GM19328 (cell line): Measurements from ENCODE around the gene CPA4.
"Not testable (repeated sequence)": the region's sequence is repeated elsewhere in the genome, so short reads cannot be mapped to it uniquely, and the experiment has no call there.

Experiments
- ATAC-seq: cut with Tn5 transposase; IDR thresholded peaks from one replicate; pipeline ENCODE4 v1.9.1; 2021; ENCODE audit warnings: mild to moderate bottlenecking, moderate library complexity; ENCODE audit not compliant: unreplicated experiment

Gene CPA4

GRCh38 chr7:130301501-130302020 is 8.6 kb downstream of the CPA4 start:
- no peak for ATAC-seq

- no peak for ATAC-seq
Measured at GRCh38 chr7:130302649-130303048, 9.7 kb downstream of the CPA4 start.

GRCh38 chr7:130303127-130303526 is 10.2 kb downstream of the CPA4 start:
- ATAC-seq = no peak

- ATAC-seq = no peak
Measured at GRCh38 chr7:130303551-130303950, 10.6 kb downstream of the CPA4 start.

- no peak for ATAC-seq
Measured at GRCh38 chr7:130303982-130304381, 11.0 kb downstream of the CPA4 start.

GRCh38 chr7:130304878-130305277 is 11.9 kb downstream of the CPA4 start:
- ATAC-seq = no peak

- no peak for ATAC-seq
Measured at GRCh38 chr7:130305433-130306042, 12.6 kb downstream of the CPA4 start.

- no peak for ATAC-seq
Measured at GRCh38 chr7:130309986-130310385, 17.0 kb downstream of the CPA4 start.

- no peak for ATAC-seq
Measured at GRCh38 chr7:130314305-130314704, 21.3 kb downstream of the CPA4 start.

GRCh38 chr7:130319541-130319940 is 26.6 kb downstream of the CPA4 start:
- no peak for ATAC-seq

- not testable (repeated sequence) for ATAC-seq
Measured at GRCh38 chr7:130321542-130322229, 28.7 kb downstream of the CPA4 start.

GRCh38 chr7:130322615-130323014 is 29.7 kb downstream of the CPA4 start:
- ATAC-seq = no peak

- ATAC-seq = no peak
Measured at GRCh38 chr7:130324306-130324943, 31.5 kb downstream of the CPA4 start.

GRCh38 chr7:130329681-130330080 is 36.7 kb downstream of the CPA4 start:
- ATAC-seq = no peak

- ATAC-seq = no peak
Measured at GRCh38 chr7:130332259-130333053, 39.5 kb downstream of the CPA4 start.

- ATAC-seq = no peak
Measured at GRCh38 chr7:130333832-130334231, 40.9 kb downstream of the CPA4 start.

GRCh38 chr7:130334274-130334673 is 41.3 kb downstream of the CPA4 start:
- ATAC-seq = no peak

GRCh38 chr7:130337410-130337971 is 44.5 kb downstream of the CPA4 start:
- ATAC-seq = no peak

GRCh38 chr7:130338233-130338632 is 45.3 kb downstream of the CPA4 start:
- ATAC-seq = no peak

GRCh38 chr7:130341882-130342281 is 48.9 kb downstream of the CPA4 start:
- ATAC-seq = no peak
